SK-N-SH treated with all-trans-retinoic acid at 6 μM for 48 hours (cell line): ENCODE measurements around the gene ZMYND8.

ENCODE experiments used
- ATAC-seq: fragments of 200-7000 bp; cut with Tn5 transposase; 3 replicates; pipeline ENCODE4 v1.9.1; 2020; ENCODE audit warnings: mild to moderate bottlenecking, moderate library complexity
- ARNTL ChIP-seq: fragments of 450-650 bp; formaldehyde crosslinking; IDR thresholded peaks from 2 replicates; pipeline ENCODE4 v1.5.0; 2020; ENCODE audit warnings: low read depth, mild to moderate bottlenecking, moderate library complexity, borderline replicate concordance
- BACH2 ChIP-seq: fragments of 250-450 bp; sonication (Bioruptor Pico); IDR thresholded peaks from 2 replicates; pipeline ENCODE4 v1.9.0; 2021; ENCODE audit warnings: mild to moderate bottlenecking, borderline replicate concordance
- CREB5 ChIP-seq: fragments of 250-450 bp; sonication (Bioruptor Pico); IDR thresholded peaks from 2 replicates; pipeline ENCODE4 v1.5.1; 2020; ENCODE audit warnings: low read depth, mild to moderate bottlenecking, moderate library complexity
- CSDC2 ChIP-seq: fragments of 250-450 bp; sonication (Bioruptor Pico); IDR thresholded peaks from 2 replicates; pipeline ENCODE4 v1.5.0; 2020; ENCODE audit warnings: mild to moderate bottlenecking, moderate library complexity
- CSRNP3 ChIP-seq: fragments of 250-450 bp; sonication (Bioruptor Pico); IDR thresholded peaks from 2 replicates; pipeline ENCODE4 v1.5.1; 2021; ENCODE audit warnings: mild to moderate bottlenecking, moderate library complexity
- ESRRG ChIP-seq: fragments of 250-450 bp; sonication (Bioruptor Pico); IDR thresholded peaks from 2 replicates; pipeline ENCODE4 v1.6.1; 2021; ENCODE audit warnings: mild to moderate bottlenecking
- GLIS3 ChIP-seq: fragments of 250-450 bp; sonication (Bioruptor Pico); IDR thresholded peaks from 2 replicates; pipeline ENCODE4 v1.5.0; 2020; ENCODE audit warnings: mild to moderate bottlenecking, moderate library complexity
- ISL1 ChIP-seq: fragments of 250-450 bp; sonication (Bioruptor Pico); IDR thresholded peaks from 2 replicates; pipeline ENCODE4 v2.1.2; 2022; ENCODE audit warnings: mild to moderate bottlenecking, moderate library complexity
- OSR1 ChIP-seq: fragments of 250-450 bp; sonication (Bioruptor Pico); IDR thresholded peaks from 2 replicates; pipeline ENCODE4 v1.8.0; 2022; ENCODE audit warnings: moderate library complexity, mild to moderate bottlenecking, inconsistent platforms
- PATZ1 ChIP-seq: fragments of 250-450 bp; sonication (Bioruptor Pico); IDR thresholded peaks from 2 replicates; pipeline ENCODE4 v1.8.0; 2020; ENCODE audit warnings: mild to moderate bottlenecking, moderate library complexity, borderline replicate concordance
- POU6F1 ChIP-seq: fragments of 250-450 bp; sonication (Bioruptor Pico); IDR thresholded peaks from 2 replicates; pipeline ENCODE4 v1.8.0; 2021; ENCODE audit warnings: low read depth, mild to moderate bottlenecking, moderate library complexity, borderline replicate concordance
- PPARA ChIP-seq: fragments of 250-450 bp; sonication (Bioruptor Pico); IDR thresholded peaks from 2 replicates; pipeline ENCODE4 v1.5.0; 2020; ENCODE audit warnings: mild to moderate bottlenecking, borderline replicate concordance
- RARB ChIP-seq: fragments of 250-450 bp; sonication (Bioruptor Pico); IDR thresholded peaks from 2 replicates; pipeline ENCODE4 v1.8.0; 2021; ENCODE audit warnings: mild to moderate bottlenecking, moderate library complexity
- SNAI2 ChIP-seq: fragments of 250-450 bp; sonication (Bioruptor Pico); IDR thresholded peaks from 2 replicates; pipeline ENCODE4 v1.5.0; 2020; ENCODE audit warnings: mild to moderate bottlenecking, moderate library complexity
- TOX ChIP-seq: fragments of 250-450 bp; sonication (Bioruptor Pico); IDR thresholded peaks from 2 replicates; pipeline ENCODE4 v1.8.0; 2021; ENCODE audit warnings: mild to moderate bottlenecking, moderate library complexity, borderline replicate concordance
- TSHZ2 ChIP-seq: fragments of 250-450 bp; sonication (Bioruptor Pico); IDR thresholded peaks from 2 replicates; pipeline ENCODE4 v1.5.0; 2020; ENCODE audit warnings: mild to moderate bottlenecking, moderate library complexity
- ZC3H10 ChIP-seq: fragments of 250-450 bp; sonication (Bioruptor Pico); IDR thresholded peaks from 2 replicates; pipeline ENCODE4 v1.5.1; 2021; ENCODE audit warnings: mild to moderate bottlenecking, moderate library complexity
- ZFP3 ChIP-seq: fragments of 250-450 bp; sonication (Bioruptor Pico); IDR thresholded peaks from 2 replicates; pipeline ENCODE4 v1.5.0; 2020; ENCODE audit warnings: mild to moderate bottlenecking, moderate library complexity
- ZFP30 ChIP-seq: fragments of 450-650 bp; formaldehyde crosslinking; IDR thresholded peaks from 2 replicates; pipeline ENCODE4 v1.5.0; 2022; ENCODE audit warnings: mild to moderate bottlenecking, moderate library complexity
- ZNF565 ChIP-seq: fragments of 450-650 bp; formaldehyde crosslinking; conservative IDR thresholded peaks from 2 replicates; pipeline ENCODE4 v1.5.0; 2020; ENCODE audit warnings: low read depth, mild to moderate bottlenecking, moderate library complexity
- ZNF8 ChIP-seq: fragments of 450-650 bp; formaldehyde crosslinking; IDR thresholded peaks from 2 replicates; pipeline ENCODE4 v1.5.0; 2020; ENCODE audit warnings: mild to moderate bottlenecking, moderate library complexity

The ZMYND8 gene

GRCh38 chr20:47348539-47349142 is 7.9 kb downstream of the ZMYND8 start:
- no peak for ATAC-seq
- TF ChIP-seq ZNF8 (CRISPR knock-in tag) (no peak), ZFP3 (CRISPR knock-in tag) (no peak), ZFP30 (CRISPR knock-in tag) (no peak), ZC3H10 (CRISPR knock-in tag) (no peak), CSRNP3 (CRISPR knock-in tag) (no peak), PATZ1 (no peak)

- TF ChIP-seq ZNF565 (CRISPR knock-in tag) (no peak), ZFP30 (CRISPR knock-in tag) (no peak), RARB (CRISPR knock-in tag) (no peak), PPARA (no peak), BACH2 (no peak), ZC3H10 (CRISPR knock-in tag) (no peak), TOX (no peak), CSRNP3 (CRISPR knock-in tag) (no peak), ZNF8 (CRISPR knock-in tag) (no peak), CSDC2 (no peak), PATZ1 (no peak)
- TF ChIP-seq, all 23 proteins: peak for 0
- no peak for ATAC-seq
Observed at GRCh38 chr20:47347661-47348435, 8.7 kb downstream of the ZMYND8 start.

GRCh38 chr20:47346172-47346571 is 10.3 kb downstream of the ZMYND8 start:
- ATAC-seq, result no peak
- TF ChIP-seq ZNF8 (CRISPR knock-in tag), result no peak
- TF ChIP-seq ISL1 (CRISPR knock-in tag), result no peak
- no peak for TF ChIP-seq GLIS3 (CRISPR knock-in tag)
- TF ChIP-seq ZFP30 (CRISPR knock-in tag), result no peak
- TF ChIP-seq PPARA, result no peak
- TF ChIP-seq CSDC2, result no peak
- TF ChIP-seq, all 23 proteins: peak for 0

- ATAC-seq, result no peak
- TF ChIP-seq ZC3H10 (CRISPR knock-in tag), result no peak
- no peak for TF ChIP-seq ISL1 (CRISPR knock-in tag)
- TF ChIP-seq ARNTL, result no peak
- TF ChIP-seq POU6F1 (CRISPR knock-in tag), result no peak
- no peak for TF ChIP-seq TOX
- TF ChIP-seq PPARA, result no peak
- no peak for TF ChIP-seq CREB5 (CRISPR knock-in tag)
- no peak for TF ChIP-seq ZNF8 (CRISPR knock-in tag)
- no peak for TF ChIP-seq TSHZ2
- TF ChIP-seq OSR1 (CRISPR knock-in tag), result no peak
- TF ChIP-seq ZNF565 (CRISPR knock-in tag), result no peak
- no peak for TF ChIP-seq ZFP3 (CRISPR knock-in tag)
- no peak for TF ChIP-seq ESRRG (CRISPR knock-in tag)
- no peak for TF ChIP-seq RARB (CRISPR knock-in tag)
- no peak for TF ChIP-seq SNAI2
- TF ChIP-seq ZFP30 (CRISPR knock-in tag), result no peak
- no peak for TF ChIP-seq BACH2
- TF ChIP-seq, all 23 proteins: peak for 0
Observed at GRCh38 chr20:47345214-47345613, 11.3 kb downstream of the ZMYND8 start.
